Natural killer cell (primary cell): ENCODE data around the gene GNB2. TPM values are rescaled to one million over a fixed set of nuclear protein-coding genes. Genes with fewer than 3 reads are reported as not detected.

ENCODE experiments used
- ATAC-seq, 3 donors: fragments of 150-1000 bp in 2 of 3; fragments of 200-7000 bp in 1 of 3; cut with Tn5 transposase; 1 replicate in 1 of 3; 2 replicates in 2 of 3; pipeline ENCODE4 v1.10.0; 2021; ENCODE audit warnings: mild to moderate bottlenecking in 2 of 3, moderate library complexity in 2 of 3
- DNase-seq, 2 donors: peaks; one replicate each; pipeline versions ENCODE4 v3.0.0 to v3.0.0-alpha.2; 2013 to 2021; ENCODE audit warnings: mixed read lengths in 1 of 2
- H3K27ac ChIP-seq: one replicate; pipeline ENCODE4 v1.5.1; 2013; ENCODE audit warnings: mild to moderate bottlenecking, low read length
- H3K27me3 ChIP-seq: one replicate; pipeline ENCODE4 v1.6.1; 2013; ENCODE audit warnings: low read length; ENCODE audit not compliant: control insufficient read depth, insufficient read depth
- H3K36me3 ChIP-seq: one replicate; pipeline ENCODE4 v1.6.1; 2013; ENCODE audit warnings: low read length; ENCODE audit not compliant: control insufficient read depth, insufficient read depth
- H3K4me1 ChIP-seq: one replicate; pipeline ENCODE4 v1.6.1; 2013; ENCODE audit warnings: low read length; ENCODE audit not compliant: control insufficient read depth, insufficient read depth
- H3K4me3 ChIP-seq: one replicate; pipeline ENCODE4 v1.5.1; 2013; ENCODE audit warnings: low read length
- H3K9me3 ChIP-seq: one replicate; pipeline ENCODE4 v1.6.1; 2013; ENCODE audit warnings: low read length; ENCODE audit not compliant: control insufficient read depth, insufficient read depth
- H3K27ac Mint-ChIP-seq, 2 donors: one replicate each; pipeline ENCODE4 v1.8.0; 2022; ENCODE audit warnings: mild to moderate bottlenecking in 2 of 2, mixed read lengths in 2 of 2, moderate library complexity in 1 of 2
- H3K27me3 Mint-ChIP-seq, 2 donors: one replicate each; pipeline ENCODE4 v1.8.0; 2022; ENCODE audit warnings: low read depth in 2 of 2, mixed read lengths in 2 of 2
- H3K36me3 Mint-ChIP-seq: one replicate; pipeline ENCODE4 v1.8.0; 2022; ENCODE audit warnings: mixed read lengths
- H3K4me1 Mint-ChIP-seq, 2 donors: one replicate each; pipeline ENCODE4 v1.8.0; 2022; ENCODE audit warnings: mixed read lengths in 2 of 2
- H3K4me3 Mint-ChIP-seq: one replicate; pipeline ENCODE4 v1.8.0; 2022; ENCODE audit warnings: mild to moderate bottlenecking, moderate library complexity, mixed read lengths
- H3K9me3 Mint-ChIP-seq, 2 donors: one replicate each; pipeline ENCODE4 v1.8.0; 2022; ENCODE audit warnings: mixed read lengths in 2 of 2
- WGBS: methylation state at CpG from one replicate; pipeline ENCODE4 v1.1.7; 2013; ENCODE audit warnings: missing lambda C conversion rate; ENCODE audit not compliant: insufficient coverage; 5-methylcytosine and 5-hydroxymethylcytosine counted together
- intact Hi-C: fragments of 100-400 bp; cut with micrococcal nuclease; formaldehyde crosslinking; loops from one replicate; pipeline ENCODE4 v1.14.2; 2022
- total RNA-seq, 4 donors: library from RNA; stranded (reverse); fragments of 120-200 nt in 1 of 4; gene quantifications; one replicate each; pipeline versions ENCODE4 v1.2.3 to v1.2.4, GENCODE V29; 2013 to 2022
- TF ChIP-seq, protein P1 (sequence below): fragments of 200-600 bp; IDR thresholded peaks from one replicate; pipeline ENCODE4 v1.8.0; 2022; ENCODE audit warnings: antibody characterized with exemption

Gene GNB2
- total RNA-seq, 3 donors from 2014 or later (not counting 1 experiment from before 2014, with no cell fraction given): 194 to 227 (median 212) TPM

DNA sequence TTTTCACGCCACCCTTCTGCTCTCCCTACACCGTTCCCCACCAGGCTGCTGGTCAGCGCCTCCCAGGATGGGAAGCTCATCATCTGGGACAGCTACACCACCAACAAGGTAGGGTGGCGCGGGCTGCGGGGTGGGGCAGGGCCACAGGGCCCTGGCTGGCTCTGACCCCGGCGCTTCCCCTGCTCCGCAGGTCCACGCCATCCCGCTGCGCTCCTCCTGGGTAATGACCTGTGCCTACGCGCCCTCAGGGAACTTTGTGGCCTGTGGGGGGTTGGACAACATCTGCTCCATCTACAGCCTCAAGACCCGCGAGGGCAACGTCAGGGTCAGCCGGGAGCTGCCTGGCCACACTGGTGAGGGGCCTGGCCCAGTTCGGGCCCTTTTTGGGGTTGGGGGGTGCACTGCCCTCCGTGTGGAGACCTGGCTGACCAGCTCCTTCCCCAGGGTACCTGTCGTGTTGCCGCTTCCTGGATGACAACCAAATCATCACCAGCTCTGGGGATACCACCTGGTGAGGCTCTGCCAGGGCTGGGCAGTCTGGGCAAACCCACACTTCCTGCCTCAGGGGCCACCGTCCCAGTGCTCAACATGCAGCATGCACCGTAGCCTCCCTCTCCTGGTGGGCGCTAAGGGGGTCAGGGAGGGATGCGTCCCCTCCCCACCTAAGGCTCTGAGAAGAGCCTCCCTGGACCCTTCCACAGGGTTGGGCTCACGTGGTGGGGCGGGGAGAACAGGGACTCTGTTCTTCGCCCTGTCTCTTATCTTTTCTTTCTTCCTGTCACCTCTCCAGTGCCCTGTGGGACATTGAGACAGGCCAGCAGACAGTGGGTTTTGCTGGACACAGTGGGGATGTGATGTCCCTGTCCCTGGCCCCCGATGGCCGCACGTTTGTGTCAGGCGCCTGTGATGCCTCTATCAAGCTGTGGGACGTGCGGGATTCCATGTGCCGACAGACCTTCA, 4.0 kb downstream of the GNB2 start:
- H3K27me3 ChIP-seq: no peaks in the 10 kb centered on the region
- peak overlapping the region; percentile 28 for H3K27ac ChIP-seq
- intact Hi-C loops: loop anchor here (10.0 kb wide), 1 partner anchor 573 kb away; the partner anchor contains the start of genes AP4M1 and MCM7
- ATAC-seq: no peak
- H3K9me3 Mint-ChIP-seq: no peaks in the 10 kb centered on the region
- peak overlapping the region; percentile 53 for H3K4me3 Mint-ChIP-seq
- TF ChIP-seq, protein P1, sequence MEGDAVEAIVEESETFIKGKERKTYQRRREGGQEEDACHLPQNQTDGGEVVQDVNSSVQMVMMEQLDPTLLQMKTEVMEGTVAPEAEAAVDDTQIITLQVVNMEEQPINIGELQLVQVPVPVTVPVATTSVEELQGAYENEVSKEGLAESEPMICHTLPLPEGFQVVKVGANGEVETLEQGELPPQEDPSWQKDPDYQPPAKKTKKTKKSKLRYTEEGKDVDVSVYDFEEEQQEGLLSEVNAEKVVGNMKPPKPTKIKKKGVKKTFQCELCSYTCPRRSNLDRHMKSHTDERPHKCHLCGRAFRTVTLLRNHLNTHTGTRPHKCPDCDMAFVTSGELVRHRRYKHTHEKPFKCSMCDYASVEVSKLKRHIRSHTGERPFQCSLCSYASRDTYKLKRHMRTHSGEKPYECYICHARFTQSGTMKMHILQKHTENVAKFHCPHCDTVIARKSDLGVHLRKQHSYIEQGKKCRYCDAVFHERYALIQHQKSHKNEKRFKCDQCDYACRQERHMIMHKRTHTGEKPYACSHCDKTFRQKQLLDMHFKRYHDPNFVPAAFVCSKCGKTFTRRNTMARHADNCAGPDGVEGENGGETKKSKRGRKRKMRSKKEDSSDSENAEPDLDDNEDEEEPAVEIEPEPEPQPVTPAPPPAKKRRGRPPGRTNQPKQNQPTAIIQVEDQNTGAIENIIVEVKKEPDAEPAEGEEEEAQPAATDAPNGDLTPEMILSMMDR: no peak
- peaks cover 50% of the 10 kb centered on the region for H3K36me3 ChIP-seq
- H3K4me1 ChIP-seq: peaks cover 41% of the 10 kb centered on the region
- no peaks in the 10 kb centered on the region for H3K27me3 Mint-ChIP-seq
- H3K27ac Mint-ChIP-seq: peak overlapping the region; percentile 72 to 97
- no peak overlapping the region for H3K4me3 ChIP-seq
- WGBS: 89% methylated on average over 35 of the region's 36 CpGs
- H3K9me3 ChIP-seq: no peaks in the 10 kb centered on the region
- no peak for DNase-seq
- H3K4me1 Mint-ChIP-seq: peaks cover 0 to 53% of the 10 kb centered on the region in 2 donors
- no peaks in the 10 kb centered on the region for H3K36me3 Mint-ChIP-seq

DNA sequence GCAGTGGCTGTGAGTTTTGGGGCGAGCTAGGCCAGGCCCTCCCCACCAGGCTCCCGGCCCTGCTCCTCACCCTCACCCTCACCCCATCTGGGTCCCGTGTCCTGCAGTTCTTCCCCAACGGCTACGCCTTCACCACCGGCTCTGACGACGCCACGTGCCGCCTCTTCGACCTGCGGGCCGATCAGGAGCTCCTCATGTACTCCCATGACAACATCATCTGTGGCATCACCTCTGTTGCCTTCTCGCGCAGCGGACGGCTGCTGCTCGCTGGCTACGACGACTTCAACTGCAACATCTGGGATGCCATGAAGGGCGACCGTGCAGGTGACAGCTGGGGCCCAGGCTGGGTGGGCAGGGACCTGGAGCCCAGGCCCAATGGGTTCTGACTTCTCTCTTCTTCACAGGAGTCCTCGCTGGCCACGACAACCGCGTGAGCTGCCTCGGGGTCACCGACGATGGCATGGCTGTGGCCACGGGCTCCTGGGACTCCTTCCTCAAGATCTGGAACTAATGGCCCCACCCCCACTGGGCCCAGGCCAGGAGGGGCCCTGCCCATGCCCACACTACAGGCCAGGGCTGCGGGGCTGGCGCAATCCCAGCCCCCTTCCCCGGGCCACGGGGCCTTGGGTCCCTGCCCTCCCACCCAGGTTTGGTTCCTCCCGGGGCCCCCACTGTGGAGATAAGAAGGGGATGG, 4.9 kb downstream of the GNB2 start:
- Histone ChIP-seq H3K4me1 (peaks cover 32% of the 10 kb centered on the region), H3K4me3 (no peak overlapping the region), H3K36me3 (peaks cover 57% of the 10 kb centered on the region), H3K27me3 (no peaks in the 10 kb centered on the region), H3K9me3 (no peaks in the 10 kb centered on the region), H3K27ac (no peak overlapping the region)
- 86% methylated on average over 34 of the region's 35 CpGs for WGBS
- Mint-ChIP-seq H3K9me3 (no peaks in the 10 kb centered on the region), H3K4me3 (no peak overlapping the region), H3K27ac (peak overlapping the region; percentile 72 to 97), H3K4me1 (peaks cover 0 to 48% of the 10 kb centered on the region in 2 donors), H3K36me3 (no peaks in the 10 kb centered on the region), H3K27me3 (no peaks in the 10 kb centered on the region)
- ATAC-seq (no peak), DNase-seq (no peak)
- intact Hi-C loops: loop anchor here (10.0 kb wide), 1 partner anchor 574 kb away; the partner anchor contains the start of genes AP4M1 and MCM7
- TF ChIP-seq, protein P1: no peak

DNA sequence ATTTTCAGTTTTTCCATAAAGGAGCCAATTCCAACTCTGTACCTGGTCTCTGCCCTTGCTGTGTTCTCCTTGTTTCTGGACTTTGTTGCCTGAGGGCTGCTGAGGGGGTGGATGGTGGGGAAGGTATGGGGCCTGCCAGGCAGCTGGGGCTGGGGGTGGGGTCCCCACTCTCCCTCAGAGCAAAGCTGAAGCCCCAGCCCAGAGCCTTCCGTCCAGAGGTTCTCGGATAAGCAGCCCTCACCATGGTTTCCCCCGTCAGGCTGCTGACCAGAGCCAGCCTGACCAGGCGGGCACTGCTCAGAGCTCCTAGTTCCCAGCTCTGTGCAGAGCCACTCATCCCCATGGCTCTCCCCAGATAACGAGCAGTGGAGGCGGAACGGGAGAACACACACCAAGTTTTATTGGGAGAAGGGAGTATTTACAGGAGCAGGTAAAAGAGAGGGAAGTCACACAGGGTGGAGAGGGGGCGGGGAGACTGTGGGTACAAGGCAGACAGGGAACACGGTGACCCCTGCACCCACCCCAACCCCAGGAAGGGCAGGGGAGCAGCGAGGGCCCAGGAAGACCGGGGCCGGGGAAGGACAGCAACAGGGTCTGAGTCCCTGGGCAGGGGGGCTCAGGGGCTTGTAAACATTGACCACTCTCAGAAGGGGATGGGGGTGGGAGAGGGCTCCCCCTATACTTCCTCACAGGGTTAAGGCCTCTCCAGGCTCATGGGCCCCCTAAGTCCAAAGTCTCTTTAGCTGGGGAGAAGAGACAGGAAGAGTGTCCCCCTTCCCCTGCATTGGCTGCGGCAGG, 5.8 kb downstream of the GNB2 start:
- peaks cover 65% of the 10 kb centered on the region for H3K36me3 ChIP-seq
- no peaks in the 10 kb centered on the region for H3K9me3 Mint-ChIP-seq
- ATAC-seq (no peak), DNase-seq (no peak)
- H3K4me1 ChIP-seq: peaks cover 32% of the 10 kb centered on the region
- no peaks in the 10 kb centered on the region for H3K36me3 Mint-ChIP-seq
- H3K4me3 Mint-ChIP-seq: no peak overlapping the region
- H3K27me3 Mint-ChIP-seq: no peaks in the 10 kb centered on the region
- H3K27me3 ChIP-seq: no peaks in the 10 kb centered on the region
- intact Hi-C loops: loop anchor here (10.0 kb wide), 1 partner anchor 575 kb away; the partner anchor contains the start of genes AP4M1 and MCM7
- no peak overlapping the region for H3K4me3 ChIP-seq
- 88% methylated on average over 12 of the region's 13 CpGs for WGBS
- no peak overlapping the region for H3K27ac ChIP-seq
- TF ChIP-seq, protein P1: no peak
- peak overlapping the region; percentile 29 to 56 for H3K27ac Mint-ChIP-seq
- H3K4me1 Mint-ChIP-seq: peaks cover 0 to 43% of the 10 kb centered on the region in 2 donors
- H3K9me3 ChIP-seq: no peaks in the 10 kb centered on the region
